Memory B cell (primary cell): ENCODE data around the gene TRAK1.
A peak's percentile ranks its signal among the peaks of the same experiment; 100 is the strongest.

Experiments
- ATAC-seq: fragments of 150-1000 bp; cut with Tn5 transposase; 2 replicates; pipeline ENCODE4 v1.10.0; 2021; ENCODE audit warnings: low read depth, mild to moderate bottlenecking, moderate library complexity
- DNase-seq, 2 donors: peaks; one replicate each; pipeline ENCODE4 v3.0.0; 2022; ENCODE audit warnings: low spot score in 2 of 2
- H3K27ac Mint-ChIP-seq: one replicate; pipeline ENCODE4 v1.8.0; 2022; ENCODE audit warnings: mild to moderate bottlenecking, moderate library complexity, mixed read lengths
- H3K27me3 Mint-ChIP-seq: one replicate; pipeline ENCODE4 v1.8.0; 2022; ENCODE audit warnings: mixed read lengths
- H3K36me3 Mint-ChIP-seq: one replicate; pipeline ENCODE4 v1.8.0; 2022; ENCODE audit warnings: mild to moderate bottlenecking, mixed read lengths
- H3K4me1 Mint-ChIP-seq: one replicate; pipeline ENCODE4 v1.8.0; 2022; ENCODE audit warnings: mixed read lengths
- H3K4me3 Mint-ChIP-seq: one replicate; pipeline ENCODE4 v1.8.0; 2022; ENCODE audit warnings: mild to moderate bottlenecking, moderate library complexity, mixed read lengths
- H3K9me3 Mint-ChIP-seq: one replicate; pipeline ENCODE4 v1.8.0; 2022; ENCODE audit warnings: mixed read lengths

TRAK1 gene

DNA sequence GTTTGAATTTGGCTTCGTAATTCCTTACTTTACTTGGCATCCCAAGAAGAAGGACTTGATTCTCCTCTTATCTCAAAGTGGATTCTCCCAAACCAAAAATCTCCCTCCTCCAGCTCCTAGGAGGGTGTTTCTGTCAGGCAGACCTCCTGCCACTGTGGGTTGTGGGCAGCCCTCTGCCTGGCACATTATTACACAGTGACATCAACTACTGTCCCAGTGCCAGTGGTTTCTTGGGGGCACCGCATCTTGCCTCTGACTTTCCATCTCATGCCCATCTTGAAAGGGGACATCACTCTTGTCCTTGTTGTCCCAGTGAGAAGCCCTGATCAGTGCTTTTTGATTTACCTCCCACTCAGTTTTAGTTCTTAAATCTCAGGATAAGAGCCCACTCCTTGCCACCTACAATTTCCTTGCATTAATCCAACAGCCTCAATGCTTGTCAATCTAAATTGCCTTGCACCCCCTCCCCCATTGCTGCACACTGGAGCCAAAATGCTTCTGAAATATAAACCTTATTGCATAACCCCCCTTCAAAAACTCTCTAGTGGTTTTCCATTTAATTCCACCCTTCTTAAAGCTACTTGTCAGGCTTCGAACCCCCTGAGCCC is 81.0 kb downstream of the TRAK1 start:
- Mint-ChIP-seq H3K4me1 (peaks cover 62% of the 10 kb centered on the region), H3K36me3 (peaks cover 4% of the 10 kb centered on the region), H3K27ac (peak overlapping the region; percentile 88), H3K4me3 (peak overlapping the region; percentile 5), H3K9me3 (no peaks in the 10 kb centered on the region), H3K27me3 (no peaks in the 10 kb centered on the region)
- ATAC-seq (no peak), DNase-seq (no peak)

DNA sequence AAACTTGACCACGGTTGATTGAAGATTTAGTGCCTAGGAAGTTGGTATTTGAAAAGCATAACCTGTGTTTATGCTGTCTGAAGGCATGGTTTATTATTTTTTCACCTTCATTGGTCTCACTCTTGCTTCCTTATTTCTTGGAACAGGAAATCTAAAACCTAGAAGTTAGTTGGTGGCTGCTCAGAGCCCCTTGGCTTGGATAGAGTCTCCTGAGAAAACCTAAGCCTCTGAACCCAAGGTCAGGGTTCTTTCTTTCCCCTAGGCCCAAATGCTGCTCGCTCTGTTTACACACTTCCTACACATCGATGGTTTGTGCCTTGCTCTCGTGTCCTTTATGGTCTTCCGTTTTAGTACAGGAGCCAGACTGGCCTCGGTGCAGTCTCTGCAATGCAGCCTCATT is 82.2 kb downstream of the TRAK1 start:
- DNase-seq, result no peak
- H3K36me3 Mint-ChIP-seq, result peaks cover 10% of the 10 kb centered on the region
- no peak overlapping the region for H3K4me3 Mint-ChIP-seq
- ATAC-seq, result peak; percentile 42
- H3K4me1 Mint-ChIP-seq, result peaks cover 56% of the 10 kb centered on the region
- no peaks in the 10 kb centered on the region for H3K27me3 Mint-ChIP-seq
- H3K9me3 Mint-ChIP-seq, result no peaks in the 10 kb centered on the region
- H3K27ac Mint-ChIP-seq, result peak overlapping the region; percentile 83

DNA sequence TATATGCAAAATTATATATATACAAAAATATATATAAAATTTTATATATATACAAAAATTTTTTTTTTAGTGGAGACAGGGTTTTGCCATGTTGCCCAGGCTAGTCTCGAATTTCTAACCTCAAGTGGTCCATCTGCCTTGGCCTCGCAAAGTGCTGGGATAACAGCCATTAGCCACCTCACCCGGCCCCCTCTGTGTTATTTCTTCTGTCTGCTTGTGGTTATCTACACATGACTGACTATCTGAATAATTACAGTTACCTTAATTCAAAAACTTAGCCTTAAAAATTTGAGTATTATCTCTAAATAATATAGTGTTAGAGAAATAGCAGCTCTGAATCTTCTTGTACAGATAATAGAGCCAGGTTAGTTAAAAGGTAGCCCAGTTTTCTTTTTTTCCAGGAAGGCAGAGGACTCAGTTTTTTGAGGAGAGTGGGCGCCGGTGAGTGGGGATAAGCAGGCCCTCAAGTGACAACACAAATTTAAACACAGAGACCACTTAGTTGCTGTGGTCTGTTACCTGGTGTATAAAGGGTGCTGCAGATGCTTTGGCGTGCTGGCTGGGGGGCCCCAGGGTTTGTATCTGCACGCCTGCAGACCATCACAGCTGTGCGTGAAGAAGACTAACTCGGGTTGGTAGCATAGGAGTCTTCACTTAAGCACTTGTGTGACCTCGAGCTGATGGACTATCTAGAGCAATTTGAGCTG is 83.7 kb downstream of the TRAK1 start:
- peaks cover 51% of the 10 kb centered on the region for H3K4me1 Mint-ChIP-seq
- H3K27me3 Mint-ChIP-seq, result no peaks in the 10 kb centered on the region
- H3K36me3 Mint-ChIP-seq, result peaks cover 12% of the 10 kb centered on the region
- no peak for DNase-seq
- H3K4me3 Mint-ChIP-seq, result no peak overlapping the region
- no peaks in the 10 kb centered on the region for H3K9me3 Mint-ChIP-seq
- no peak for ATAC-seq
- peak overlapping the region; percentile 76 for H3K27ac Mint-ChIP-seq

DNA sequence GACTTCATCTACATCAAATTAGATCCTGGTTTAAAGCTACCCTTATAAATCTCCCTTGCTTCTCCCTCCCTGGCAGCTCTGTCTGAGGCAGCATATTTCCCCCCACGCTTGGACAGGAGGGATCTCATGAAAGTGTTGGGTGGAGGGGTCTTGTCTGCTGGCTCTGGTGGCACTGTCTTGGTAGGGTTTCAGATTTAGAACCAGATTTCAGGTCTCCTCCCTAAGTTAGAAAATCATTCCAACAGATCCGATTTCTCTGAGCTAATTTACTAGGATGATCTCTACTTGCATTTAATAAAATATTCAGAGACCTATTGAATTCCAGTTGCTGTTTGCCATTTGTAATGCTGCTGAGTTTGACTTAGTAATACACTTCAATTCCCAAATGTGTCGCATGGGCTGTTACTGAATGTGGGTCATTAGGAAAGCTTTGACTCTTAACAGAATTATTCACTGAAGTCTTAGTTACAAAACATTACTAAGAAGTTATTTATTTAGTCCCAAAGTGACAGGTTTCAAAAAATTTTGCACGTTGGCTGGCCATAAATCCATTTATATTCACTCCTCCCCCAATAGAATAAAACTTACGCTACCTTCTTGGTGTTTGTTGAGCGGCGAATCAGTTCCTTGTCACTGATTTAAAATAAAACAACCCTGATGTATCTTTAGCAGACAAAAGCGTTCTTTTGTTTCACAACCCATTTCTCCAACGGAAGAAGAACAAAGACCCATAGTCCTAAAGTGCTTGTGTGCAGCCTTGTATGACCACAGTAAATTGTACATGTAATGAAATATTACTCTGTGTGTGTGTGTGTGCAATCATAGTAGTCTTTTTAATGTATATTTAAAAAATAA is 84.5 kb downstream of the TRAK1 start:
- Mint-ChIP-seq H3K27me3 (no peaks in the 10 kb centered on the region), H3K36me3 (peaks cover 11% of the 10 kb centered on the region), H3K4me1 (peaks cover 49% of the 10 kb centered on the region), H3K4me3 (no peak overlapping the region), H3K27ac (peak overlapping the region; percentile 76), H3K9me3 (no peaks in the 10 kb centered on the region)
- DNase-seq (no peak), ATAC-seq (no peak)

DNA sequence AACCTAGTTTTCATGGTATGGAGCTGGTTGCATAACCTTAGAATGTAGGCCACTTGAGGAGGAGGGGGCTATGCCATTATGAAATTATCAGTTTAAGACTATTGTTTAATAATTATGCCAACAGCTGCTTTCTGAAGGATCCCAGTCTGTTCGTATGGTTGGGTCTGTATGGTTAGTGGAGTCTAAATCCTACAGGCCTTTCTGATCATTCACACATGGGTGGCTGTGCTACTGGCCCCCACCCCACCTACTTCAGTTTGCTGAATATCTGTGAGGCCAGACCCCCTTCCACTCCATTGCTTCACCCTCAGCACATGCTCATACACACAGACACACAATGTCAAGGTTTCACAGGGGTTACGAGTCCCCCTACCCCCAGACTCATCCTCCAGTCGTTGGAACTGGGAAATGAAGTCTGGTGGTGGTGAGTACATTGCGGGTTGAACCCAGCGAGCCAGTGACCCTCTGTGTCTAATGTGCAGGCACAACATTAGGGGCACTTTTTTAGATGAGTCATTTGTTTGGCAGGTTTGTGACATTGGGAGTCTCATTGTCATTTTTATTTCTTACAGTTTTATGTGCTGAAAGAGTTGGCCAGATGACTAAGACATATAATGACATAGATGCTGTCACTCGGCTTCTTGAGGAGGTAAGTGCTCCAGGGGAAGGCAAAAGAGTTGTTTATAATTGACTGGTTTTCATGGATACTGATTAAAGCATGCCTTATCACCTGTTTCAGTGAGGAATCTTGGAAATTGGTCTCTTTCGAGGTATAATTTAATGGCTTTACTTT is 85.3 kb downstream of the TRAK1 start:
- ATAC-seq (no peak), DNase-seq (no peak)
- no peak overlapping the region for H3K4me3 Mint-ChIP-seq
- H3K27me3 Mint-ChIP-seq, result no peaks in the 10 kb centered on the region
- peaks cover 43% of the 10 kb centered on the region for H3K4me1 Mint-ChIP-seq
- H3K27ac Mint-ChIP-seq, result peak overlapping the region; percentile 76
- peaks cover 11% of the 10 kb centered on the region for H3K36me3 Mint-ChIP-seq
- H3K9me3 Mint-ChIP-seq, result no peaks in the 10 kb centered on the region

DNA sequence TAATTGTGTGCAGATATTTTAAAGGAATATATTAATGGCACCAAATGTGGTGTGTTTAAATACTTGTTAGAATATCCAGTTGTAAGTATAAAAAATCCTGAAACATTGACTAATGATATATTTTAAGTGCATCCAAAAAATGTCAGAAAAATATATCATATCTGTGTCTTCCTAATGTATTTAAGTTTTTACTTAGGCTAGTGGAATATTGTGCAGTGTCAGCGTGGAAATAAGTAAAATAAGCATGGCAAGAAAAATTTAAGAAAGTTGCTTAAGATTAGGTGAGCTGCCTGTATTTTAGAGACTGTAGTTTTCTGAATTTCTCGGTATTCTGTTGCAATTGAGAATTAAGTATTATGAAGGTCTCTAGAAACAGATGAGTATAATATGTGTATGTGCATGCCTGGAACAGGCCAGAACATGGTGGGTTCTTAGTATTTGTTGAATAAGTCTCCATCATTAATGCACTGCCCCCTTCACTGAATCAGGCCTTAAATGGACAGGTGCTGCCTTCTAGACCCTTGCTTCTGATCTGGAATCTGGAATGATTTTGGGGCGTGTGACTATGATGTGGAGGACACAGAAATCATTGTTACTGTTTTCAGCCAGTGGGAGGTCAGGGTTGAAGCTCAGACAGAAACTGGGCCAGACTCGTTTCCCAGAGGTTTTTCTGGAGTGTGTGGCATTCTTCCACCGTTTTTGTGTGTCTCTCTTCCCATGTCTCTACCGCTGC is 86.1 kb downstream of the TRAK1 start:
- H3K27ac Mint-ChIP-seq, result no peak overlapping the region
- ATAC-seq (no peak), DNase-seq (no peak)
- no peaks in the 10 kb centered on the region for H3K9me3 Mint-ChIP-seq
- no peak overlapping the region for H3K4me3 Mint-ChIP-seq
- H3K4me1 Mint-ChIP-seq, result peaks cover 35% of the 10 kb centered on the region
- no peaks in the 10 kb centered on the region for H3K27me3 Mint-ChIP-seq
- peaks cover 11% of the 10 kb centered on the region for H3K36me3 Mint-ChIP-seq

DNA sequence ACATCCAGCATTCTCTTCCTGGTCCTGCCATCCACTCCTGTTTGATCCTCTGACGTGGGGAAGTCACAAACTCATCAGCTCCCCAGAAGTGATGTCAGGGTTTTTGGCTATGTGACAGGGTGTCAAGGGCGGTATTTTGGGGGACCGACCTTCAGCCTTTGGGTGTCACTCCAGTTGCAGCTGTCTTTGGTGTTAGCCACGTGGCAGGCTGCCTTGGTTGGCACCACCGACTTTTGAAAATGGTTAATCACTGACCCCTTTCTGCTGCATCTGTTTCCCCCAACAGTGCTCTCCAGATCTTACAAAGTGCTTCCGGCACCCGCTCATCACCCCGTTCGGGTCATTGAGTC is 86.6 kb downstream of the TRAK1 start:
- Mint-ChIP-seq H3K4me3 (no peak overlapping the region), H3K27me3 (no peaks in the 10 kb centered on the region), H3K36me3 (peaks cover 11% of the 10 kb centered on the region), H3K4me1 (peaks cover 31% of the 10 kb centered on the region), H3K9me3 (no peaks in the 10 kb centered on the region), H3K27ac (no peak overlapping the region)
- no peak for DNase-seq
- no peak for ATAC-seq

DNA sequence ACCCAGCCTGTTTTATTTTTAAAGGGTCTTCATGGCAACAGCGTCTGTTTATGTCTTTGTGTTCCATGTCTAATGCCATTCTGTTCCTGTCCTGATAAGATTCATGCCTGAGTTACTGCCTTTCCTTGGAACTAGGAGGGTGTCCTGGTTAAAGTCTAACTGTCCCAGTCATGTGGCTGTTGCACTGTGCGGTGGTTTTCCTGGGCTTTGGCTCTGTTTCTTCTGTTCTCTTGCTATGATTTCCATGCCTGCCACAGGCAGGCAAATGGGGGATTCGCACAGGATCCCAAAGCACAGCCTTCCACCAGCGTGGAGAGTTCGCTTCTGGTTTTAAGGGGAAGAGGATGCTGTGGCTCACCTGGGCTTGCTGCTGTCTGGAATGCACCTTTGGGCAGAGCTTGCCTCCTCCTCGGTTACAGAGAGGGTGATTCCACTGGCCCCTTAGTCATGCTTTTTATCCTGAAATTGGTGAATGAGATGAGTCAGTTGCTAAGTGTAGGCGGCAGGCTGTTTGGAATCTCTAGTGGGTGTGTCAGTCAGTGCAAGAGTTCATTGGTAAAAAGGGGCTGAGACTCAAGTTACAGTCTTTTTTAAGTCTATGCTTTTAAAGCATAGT is 88.1 kb downstream of the TRAK1 start:
- DNase-seq, result no peak
- H3K36me3 Mint-ChIP-seq, result peaks cover 11% of the 10 kb centered on the region
- H3K27ac Mint-ChIP-seq, result peak overlapping the region; percentile 78
- no peaks in the 10 kb centered on the region for H3K9me3 Mint-ChIP-seq
- no peak for ATAC-seq
- H3K4me1 Mint-ChIP-seq, result peaks cover 20% of the 10 kb centered on the region
- no peak overlapping the region for H3K4me3 Mint-ChIP-seq
- H3K27me3 Mint-ChIP-seq, result no peaks in the 10 kb centered on the region

DNA sequence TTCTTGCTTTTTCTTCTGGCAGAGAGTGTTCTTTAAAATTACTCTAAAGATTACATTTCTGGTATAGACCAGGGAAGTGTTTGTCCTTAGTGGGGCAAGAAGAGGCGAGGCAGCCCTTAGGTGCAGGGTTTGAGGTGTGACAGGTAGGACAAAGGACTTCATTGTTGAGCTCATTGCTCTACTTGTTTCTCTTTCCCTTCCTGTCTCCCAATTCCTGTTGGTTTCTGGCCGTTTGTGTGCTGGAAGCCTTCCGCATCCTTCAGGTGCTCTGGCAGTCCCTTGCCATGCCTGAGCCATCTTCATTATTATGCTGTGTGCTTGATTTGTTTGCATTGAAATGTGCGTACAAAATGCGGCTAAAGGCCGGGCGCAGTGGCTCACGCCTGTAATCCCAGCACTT is 89.7 kb downstream of the TRAK1 start:
- ATAC-seq (no peak), DNase-seq (no peak)
- Mint-ChIP-seq H3K27ac (peak overlapping the region; percentile 30), H3K4me3 (no peak overlapping the region), H3K4me1 (peaks cover 9% of the 10 kb centered on the region), H3K27me3 (no peaks in the 10 kb centered on the region), H3K36me3 (peaks cover 21% of the 10 kb centered on the region), H3K9me3 (no peaks in the 10 kb centered on the region)

DNA sequence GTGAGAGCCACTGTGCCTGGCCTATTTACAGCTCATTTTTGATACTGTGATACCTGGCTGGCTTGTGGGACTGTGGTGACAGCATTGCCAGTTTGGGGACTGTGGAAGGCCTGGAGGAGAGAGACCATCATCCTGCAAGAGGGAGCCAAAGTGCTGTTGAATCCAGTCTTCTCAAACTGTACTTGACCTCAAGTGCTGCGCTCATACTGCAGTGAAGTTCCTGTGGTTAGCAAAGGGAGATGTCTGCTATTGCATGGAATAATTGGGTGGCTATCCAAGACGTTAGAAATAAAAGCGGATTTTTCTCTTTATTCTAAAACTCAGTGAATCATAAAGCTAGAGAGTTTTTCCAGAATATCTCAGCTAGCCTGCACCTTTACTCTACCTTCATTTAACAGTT is 91.4 kb downstream of the TRAK1 start:
- peaks cover 7% of the 10 kb centered on the region for H3K4me1 Mint-ChIP-seq
- no peaks in the 10 kb centered on the region for H3K27me3 Mint-ChIP-seq
- no peak overlapping the region for H3K4me3 Mint-ChIP-seq
- DNase-seq (no peak), ATAC-seq (no peak)
- no peaks in the 10 kb centered on the region for H3K9me3 Mint-ChIP-seq
- no peak overlapping the region for H3K27ac Mint-ChIP-seq
- peaks cover 21% of the 10 kb centered on the region for H3K36me3 Mint-ChIP-seq

DNA sequence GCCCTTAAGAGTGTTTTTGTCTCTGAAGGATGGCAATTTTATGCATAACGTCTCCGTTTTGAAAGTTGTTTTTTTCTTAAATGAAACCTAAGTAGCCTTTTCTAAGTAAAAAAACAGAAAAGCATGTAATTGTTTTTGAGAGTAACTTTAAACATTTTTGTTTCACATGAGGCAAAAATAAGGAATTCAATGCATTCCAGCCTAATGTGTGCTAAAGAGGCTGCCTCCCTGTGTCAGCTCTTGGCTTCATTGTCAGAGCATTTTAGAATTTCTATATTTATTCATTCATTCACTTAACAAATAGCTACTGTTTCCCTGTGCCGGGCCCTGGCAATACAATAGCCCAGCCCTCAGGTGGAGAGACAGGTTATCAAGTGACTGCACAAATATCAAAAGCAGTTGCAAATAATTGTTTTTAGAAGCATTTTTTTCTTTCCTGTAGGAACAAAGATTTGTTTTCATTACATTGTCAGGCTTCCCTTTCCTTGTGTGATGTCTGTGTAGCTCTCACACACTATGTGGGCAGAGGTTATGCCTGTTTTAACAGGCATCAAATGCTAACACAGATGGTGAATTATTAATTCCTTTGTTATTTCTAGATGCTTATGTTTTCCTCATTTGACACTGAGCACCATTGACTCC is 93.0 kb downstream of the TRAK1 start:
- Mint-ChIP-seq H3K4me3 (no peak overlapping the region), H3K4me1 (peaks cover 7% of the 10 kb centered on the region), H3K36me3 (peaks cover 21% of the 10 kb centered on the region), H3K27me3 (no peaks in the 10 kb centered on the region), H3K27ac (no peak overlapping the region), H3K9me3 (no peaks in the 10 kb centered on the region)
- DNase-seq, result no peak
- no peak for ATAC-seq

DNA sequence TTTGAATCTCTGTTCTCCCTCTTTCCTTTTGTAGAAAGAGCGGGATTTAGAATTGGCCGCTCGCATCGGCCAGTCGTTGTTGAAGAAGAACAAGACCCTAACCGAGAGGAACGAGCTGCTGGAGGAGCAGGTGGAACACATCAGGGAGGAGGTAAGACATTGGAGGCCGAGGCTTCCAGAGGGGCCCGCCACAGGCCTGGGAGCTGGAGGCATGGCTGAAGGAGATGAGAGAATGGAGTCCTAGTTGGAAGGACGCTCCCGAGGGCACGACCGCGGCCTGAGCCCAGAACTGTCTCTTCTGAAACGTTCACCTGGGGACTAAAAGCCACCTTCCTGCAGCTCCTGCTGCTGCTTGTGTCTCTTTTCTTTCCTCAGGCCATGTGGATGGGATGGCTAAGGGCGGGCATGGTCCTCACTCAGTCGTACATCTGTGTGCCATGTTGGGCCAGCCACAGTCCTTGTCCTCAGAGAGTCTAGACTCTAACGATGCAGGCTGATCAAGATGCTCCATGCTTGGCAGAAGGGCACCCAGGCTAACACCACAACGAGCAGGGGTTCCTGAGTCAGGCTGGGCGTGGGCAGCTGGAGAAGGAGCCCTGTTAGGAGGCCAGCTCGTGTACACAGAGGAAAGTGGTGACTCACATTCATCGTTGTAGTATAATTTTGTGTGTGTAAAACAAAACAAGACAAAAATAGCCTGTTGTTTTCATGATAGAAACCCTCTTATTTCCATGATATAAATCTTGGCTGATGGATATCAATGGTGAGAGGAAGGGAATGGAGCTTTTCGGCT is 93.7 kb downstream of the TRAK1 start:
- H3K27me3 Mint-ChIP-seq, result no peaks in the 10 kb centered on the region
- no peaks in the 10 kb centered on the region for H3K9me3 Mint-ChIP-seq
- peaks cover 3% of the 10 kb centered on the region for H3K4me1 Mint-ChIP-seq
- H3K27ac Mint-ChIP-seq, result peak overlapping the region; percentile 46
- DNase-seq, result no peak
- no peak for ATAC-seq
- peaks cover 17% of the 10 kb centered on the region for H3K36me3 Mint-ChIP-seq
- H3K4me3 Mint-ChIP-seq, result no peak overlapping the region
